Endothelial cell of umbilical vein (primary cell): ENCODE results near the gene SLC15A1. TPM values are rescaled to one million over a fixed set of nuclear protein-coding genes. Genes with fewer than 3 reads are reported as not detected.

ENCODE experiments used
- BruUV-seq: library from RNA; stranded (reverse); fragments of 400-500 nt; replicated peaks from 2 replicates; lab custom pipeline; 2021; lab: Mats Ljungman, UMichigan
- CTCF ChIA-PET: fragments of 300-600, 350-600 bp; sonication (Branson Sonifier 250); formaldehyde crosslinking; loops from one replicate; lab custom pipeline; 2021; ENCODE audit warnings: antibody characterized with exemption, inconsistent platforms; lab: Charles Lee
- POLR2A ChIA-PET: fragments of 300-600, 350-600 bp; sonication (Branson Sonifier 250); formaldehyde crosslinking; loops from one replicate; lab custom pipeline; 2021; ENCODE audit warnings: antibody characterized with exemption, inconsistent platforms; lab: Charles Lee
- DNase-seq: peaks from one replicate; pipeline ENCODE4 v3.0.0-alpha.2; 2011; ENCODE audit warnings: low read depth, low spot score
- FAIRE-seq: peaks from 2 replicates; lab custom pipeline; 2011; peaks lifted over from hg19 to GRCh38; lab: Jason Lieb, UNC
- H2AFZ ChIP-seq: 2 replicates; pipeline ENCODE4 v1.6.0; 2012; ENCODE audit warnings: low read depth, low read length, control low read depth, inconsistent platforms
- H3K27ac ChIP-seq: 2 replicates; pipeline ENCODE4 v1.5.1; 2011; ENCODE audit warnings: low read depth, mild to moderate bottlenecking, control low read depth, low read length, moderate library complexity; ENCODE audit not compliant: insufficient read depth
- H3K27me3 ChIP-seq, 2 experiments: 2 replicates each; pipeline versions ENCODE4 v1.6.0 to v1.6.1; 2011; ENCODE audit warnings: low read length in 2 of 2, mixed read lengths in 1 of 2; ENCODE audit not compliant: control insufficient read depth in 2 of 2, insufficient read depth in 2 of 2
- H3K36me3 ChIP-seq, 2 experiments: 2 replicates in 1 of 2; 3 replicates in 1 of 2; pipeline ENCODE4 v1.5.1; 2011; ENCODE audit warnings: low read length in 2 of 2, mild to moderate bottlenecking in 1 of 2, moderate library complexity in 1 of 2; ENCODE audit not compliant: control insufficient read depth in 2 of 2, insufficient read depth in 2 of 2; ENCODE audit errors: extremely low read depth in 1 of 2
- H3K4me1 ChIP-seq: 3 replicates; pipeline ENCODE4 v1.5.1; 2011; ENCODE audit warnings: mild to moderate bottlenecking, low read length; ENCODE audit not compliant: control insufficient read depth, insufficient read depth; ENCODE audit errors: extremely low read depth
- H3K4me2 ChIP-seq: 2 replicates; pipeline ENCODE4 v1.6.1; 2011; ENCODE audit warnings: low read length, control low read depth, mixed read lengths; ENCODE audit not compliant: insufficient read depth
- H3K4me3 ChIP-seq, 3 experiments: fragments of 200-600 bp in 1 of 3; sonication (generic), shearing (Covaris generic) in 1 of 3; replicated peaks in 1 of 3; 2 replicates each; pipeline ENCODE4 v1.5.1; 2011 to 2016; ENCODE audit warnings: control low read depth in 3 of 3, low read length in 3 of 3, mild to moderate bottlenecking in 2 of 3, inconsistent platforms in 1 of 3, low read depth in 1 of 3, moderate library complexity in 1 of 3; ENCODE audit not compliant: insufficient read depth in 1 of 3
- H3K79me2 ChIP-seq: 2 replicates; pipeline ENCODE4 v1.6.0; 2012; ENCODE audit warnings: low read length, inconsistent platforms; ENCODE audit not compliant: control insufficient read depth, insufficient read depth
- H3K9ac ChIP-seq: replicated peaks from 2 replicates; pipeline ENCODE3; 2011; ENCODE audit warnings: low read length, control low read depth; ENCODE audit not compliant: insufficient read depth; ENCODE audit errors: extremely low read depth
- H3K9me1 ChIP-seq: replicated peaks from 3 replicates; pipeline ENCODE4 v1.6.0; 2011; ENCODE audit warnings: mild to moderate bottlenecking, low read length; ENCODE audit not compliant: control insufficient read depth, insufficient read depth; ENCODE audit errors: extremely low read depth
- H3K9me3 ChIP-seq: replicated peaks from 2 replicates; pipeline ENCODE4 v1.5.1; 2012; ENCODE audit warnings: low read length, inconsistent platforms; ENCODE audit not compliant: control insufficient read depth, insufficient read depth
- H4K20me1 ChIP-seq: replicated peaks from 2 replicates; pipeline ENCODE3; 2011; ENCODE audit warnings: mild to moderate bottlenecking, low read length; ENCODE audit not compliant: control insufficient read depth, insufficient read depth; ENCODE audit errors: extremely low read depth
- EZH2 ChIP-seq: IDR thresholded peaks from 2 replicates; pipeline ENCODE4 v1.6.1; 2012; ENCODE audit warnings: borderline replicate concordance, low read depth, mild to moderate bottlenecking, moderate library complexity, low read length, inconsistent platforms; ENCODE audit not compliant: severe bottlenecking
- FOS ChIP-seq: IDR thresholded peaks from 2 replicates; pipeline ENCODE4 v1.6.1; 2011; ENCODE audit warnings: mild to moderate bottlenecking, low read length, moderate library complexity, borderline replicate concordance; ENCODE audit not compliant: insufficient read depth
- GATA2 ChIP-seq: IDR thresholded peaks from 2 replicates; pipeline ENCODE4 v1.7.0; 2011; ENCODE audit warnings: low read depth, mild to moderate bottlenecking, moderate library complexity, mixed read lengths, low read length; ENCODE audit not compliant: insufficient read length, insufficient read depth
- JUN ChIP-seq: IDR thresholded peaks from 2 replicates; pipeline ENCODE4 v1.6.1; 2011; ENCODE audit warnings: borderline replicate concordance, low read depth; ENCODE audit not compliant: insufficient read length, insufficient read depth
- MYC ChIP-seq: IDR thresholded peaks from one replicate; pipeline ENCODE4 v1.6.1; 2011; ENCODE audit warnings: mild to moderate bottlenecking, low read depth, low read length
- POLR2A ChIP-seq: IDR thresholded peaks from 2 replicates; pipeline ENCODE4 v1.6.1; 2012; ENCODE audit warnings: low read depth, mild to moderate bottlenecking, control low read depth, low read length
- POLR2AphosphoS5 ChIP-seq: IDR thresholded peaks from 2 replicates; pipeline ENCODE4 v1.6.1; 2012; ENCODE audit warnings: low read depth, mild to moderate bottlenecking, control low read depth, low read length, moderate library complexity; ENCODE audit not compliant: insufficient read depth
- dilution Hi-C: fragments of 300-500 bp; cut with MboI; formaldehyde crosslinking; loops from one replicate; pipeline ENCODE4 v1.15.0; 2019; ENCODE audit warnings: low sequenced_read_pairs; ENCODE audit not compliant: extremely low pct_ligation_motif_present
- intact Hi-C: fragments of 100-400 bp; cut with micrococcal nuclease; formaldehyde crosslinking; loops from one replicate; pipeline ENCODE4 v1.10.0; 2022
- polyA plus RNA-seq, 4 experiments: library from polyadenylated mRNA; depleted of rRNA in 3 of 4; stranded (reverse) in 3 of 4; unstranded in 1 of 4; fragments of >200 nt; gene quantifications; 2 replicates each; pipeline versions ENCODE4 v1.2.1 to v1.2.3, GENCODE V29; 2011 to 2012; ENCODE audit warnings: missing spikeins in 1 of 4
- total RNA-seq: library from RNA; stranded (reverse); gene quantifications from 2 replicates; pipeline ENCODE4 v1.2.3, GENCODE V29; 2021
- TF ChIP-seq, protein P1 (sequence below): IDR thresholded peaks from 2 replicates; pipeline ENCODE4 v1.6.1; 2011; ENCODE audit not compliant: insufficient read depth, insufficient read length
- TF ChIP-seq, protein P2 (sequence below), 2 donors: IDR thresholded peaks; 1 replicate in 1 of 2; 2 replicates in 1 of 2; pipeline ENCODE4 v1.5.1; 2011; ENCODE audit warnings: low read length in 2 of 2, mild to moderate bottlenecking in 2 of 2, moderate library complexity in 2 of 2, control low read depth in 1 of 2, inconsistent platforms in 1 of 2, low read depth in 1 of 2; ENCODE audit not compliant: insufficient read depth in 1 of 2; ENCODE audit errors: extremely low read depth in 1 of 2

The SLC15A1 gene
- total and polyA plus RNA-seq, 2 donors (not counting 3 experiments of a cell fraction or from before 2014, with no cell fraction given): not detected

DNA sequence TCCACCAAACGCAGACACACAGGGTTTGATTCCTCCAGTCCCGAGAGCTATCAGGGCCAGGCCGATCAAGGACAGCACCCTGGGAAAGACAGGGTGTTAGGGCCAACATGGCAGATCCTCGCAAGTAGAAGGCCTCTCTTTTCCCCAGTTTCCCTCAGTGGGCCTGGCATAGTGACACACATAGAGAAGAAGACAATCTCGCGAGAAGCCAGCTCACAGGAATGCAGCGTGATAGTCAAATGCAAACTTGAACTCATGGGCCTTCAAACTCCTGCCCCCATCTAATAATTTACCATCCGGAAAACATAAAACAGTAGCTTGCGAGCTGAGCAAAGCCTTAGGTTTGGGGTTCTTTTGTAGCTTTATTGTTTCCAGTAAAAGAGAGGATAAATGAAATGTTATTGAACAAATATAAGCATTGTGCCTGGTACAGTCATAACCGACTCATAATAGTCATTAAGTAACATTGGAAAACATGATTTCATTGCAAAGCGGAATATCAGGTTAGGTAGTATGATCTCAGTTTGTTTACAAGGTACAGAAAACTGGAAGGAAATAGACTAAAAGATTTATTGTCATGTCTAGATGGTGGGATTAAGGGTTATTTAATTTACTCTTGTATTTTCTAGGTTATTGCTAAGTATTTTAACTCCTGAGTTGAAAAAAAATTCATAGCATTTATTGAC is 30.5 kb downstream of the SLC15A1 start:
- peaks cover 0 to 5% of the 10 kb centered on the region in 2 experiments for H3K27me3 ChIP-seq
- no peaks in the 10 kb centered on the region for H3K9me3 ChIP-seq
- H3K4me1 ChIP-seq: no peaks in the 10 kb centered on the region
- no peaks in the 10 kb centered on the region for H4K20me1 ChIP-seq
- H3K9ac ChIP-seq: no peak overlapping the region
- no TSS peak for BruUV-seq
- H3K4me3 ChIP-seq: no peak overlapping the region
- no peak for FAIRE-seq
- H3K36me3 ChIP-seq: no peaks in the 10 kb centered on the region
- no peaks in the 10 kb centered on the region for H3K9me1 ChIP-seq
- TF ChIP-seq POLR2A (no peak), GATA2 (no peak), POLR2AphosphoS5 (no peak), JUN (no peak), FOS (no peak), EZH2 (no peak), MYC (no peak)
- TF ChIP-seq, protein P1, sequence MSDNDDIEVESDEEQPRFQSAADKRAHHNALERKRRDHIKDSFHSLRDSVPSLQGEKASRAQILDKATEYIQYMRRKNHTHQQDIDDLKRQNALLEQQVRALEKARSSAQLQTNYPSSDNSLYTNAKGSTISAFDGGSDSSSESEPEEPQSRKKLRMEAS: no peak
- TF ChIP-seq, protein P2, sequence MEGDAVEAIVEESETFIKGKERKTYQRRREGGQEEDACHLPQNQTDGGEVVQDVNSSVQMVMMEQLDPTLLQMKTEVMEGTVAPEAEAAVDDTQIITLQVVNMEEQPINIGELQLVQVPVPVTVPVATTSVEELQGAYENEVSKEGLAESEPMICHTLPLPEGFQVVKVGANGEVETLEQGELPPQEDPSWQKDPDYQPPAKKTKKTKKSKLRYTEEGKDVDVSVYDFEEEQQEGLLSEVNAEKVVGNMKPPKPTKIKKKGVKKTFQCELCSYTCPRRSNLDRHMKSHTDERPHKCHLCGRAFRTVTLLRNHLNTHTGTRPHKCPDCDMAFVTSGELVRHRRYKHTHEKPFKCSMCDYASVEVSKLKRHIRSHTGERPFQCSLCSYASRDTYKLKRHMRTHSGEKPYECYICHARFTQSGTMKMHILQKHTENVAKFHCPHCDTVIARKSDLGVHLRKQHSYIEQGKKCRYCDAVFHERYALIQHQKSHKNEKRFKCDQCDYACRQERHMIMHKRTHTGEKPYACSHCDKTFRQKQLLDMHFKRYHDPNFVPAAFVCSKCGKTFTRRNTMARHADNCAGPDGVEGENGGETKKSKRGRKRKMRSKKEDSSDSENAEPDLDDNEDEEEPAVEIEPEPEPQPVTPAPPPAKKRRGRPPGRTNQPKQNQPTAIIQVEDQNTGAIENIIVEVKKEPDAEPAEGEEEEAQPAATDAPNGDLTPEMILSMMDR (IDR thresholded peaks at IDR 0.05; ENCODE audit: extremely low read depth in 1 of 2, insufficient read depth in 1 of 2, low read depth in 1 of 2, low read length in 2 of 2): no peak
- H3K4me2 ChIP-seq: no peak overlapping the region
- dilution Hi-C loops: no loop called here
- no peak overlapping the region for H3K27ac ChIP-seq
- ChIA-PET POLR2A (no interaction called here), CTCF (no interaction called here)
- intact Hi-C loops: no loop called here
- H2AFZ ChIP-seq: no peak overlapping the region
- no peak for DNase-seq
- H3K79me2 ChIP-seq: no peaks in the 10 kb centered on the region
